Measurements from ENCODE around the gene STAMBPL1.
A peak's percentile ranks its signal among the peaks of the same experiment; 100 is the strongest.

Gene STAMBPL1

GRCh38 chr10:88916231-88916630 lies 36.2 kb downstream of the STAMBPL1 start:
- TF ChIP-seq CTCF (IDR thresholded peaks at IDR 0.05): no peak
- Histone ChIP-seq H3K27me3 (no peaks in the 10 kb centered on the region), H3K27ac (peak overlapping the region; percentile 45), H3K4me3 (ENCODE audit: low read depth in 1 of 2, low read length in 1 of 2) (no peak overlapping the region), H3K9me3 (no peaks in the 10 kb centered on the region), H3K36me3 (peaks cover 10% of the 10 kb centered on the region), H3K4me1 (ENCODE audit: control insufficient read depth in 1 of 2, insufficient read depth in 1 of 2, low read depth in 1 of 2, low read length in 1 of 2) (peaks cover 17 to 19% of the 10 kb centered on the region in 2 experiments)

- no peaks in the 10 kb centered on the region for H3K9me3 ChIP-seq
- H3K27ac ChIP-seq: no peak overlapping the region
- H3K27me3 ChIP-seq: no peaks in the 10 kb centered on the region
- H3K36me3 ChIP-seq: peaks cover 10% of the 10 kb centered on the region
- TF ChIP-seq CTCF (IDR thresholded peaks at IDR 0.05): no peak
- peaks cover 17 to 19% of the 10 kb centered on the region in 2 experiments for H3K4me1 ChIP-seq (ENCODE audit: control insufficient read depth in 1 of 2, insufficient read depth in 1 of 2, low read depth in 1 of 2, low read length in 1 of 2)
- no peak overlapping the region for H3K4me3 ChIP-seq (ENCODE audit: low read depth in 1 of 2, low read length in 1 of 2)
Measured at GRCh38 chr10:88916986-88917385, 36.9 kb downstream of the STAMBPL1 start.

- H3K9me3 ChIP-seq: no peaks in the 10 kb centered on the region
- TF ChIP-seq CTCF (IDR thresholded peaks at IDR 0.05): no peak
- H3K27me3 ChIP-seq: no peaks in the 10 kb centered on the region
- H3K36me3 ChIP-seq: peaks cover 5% of the 10 kb centered on the region
- peaks cover 17 to 19% of the 10 kb centered on the region in 2 experiments for H3K4me1 ChIP-seq (ENCODE audit: control insufficient read depth in 1 of 2, insufficient read depth in 1 of 2, low read depth in 1 of 2, low read length in 1 of 2)
- H3K27ac ChIP-seq: no peak overlapping the region
- no peak overlapping the region for H3K4me3 ChIP-seq (ENCODE audit: low read depth in 1 of 2, low read length in 1 of 2)
Measured at GRCh38 chr10:88918191-88918905, 38.3 kb downstream of the STAMBPL1 start.

- TF ChIP-seq CTCF (IDR thresholded peaks at IDR 0.05): no peak
- Histone ChIP-seq H3K36me3 (no peaks in the 10 kb centered on the region), H3K27ac (no peak overlapping the region), H3K4me3 (ENCODE audit: low read depth in 1 of 2, low read length in 1 of 2) (no peak overlapping the region), H3K27me3 (no peaks in the 10 kb centered on the region), H3K4me1 (ENCODE audit: control insufficient read depth in 1 of 2, insufficient read depth in 1 of 2, low read depth in 1 of 2, low read length in 1 of 2) (peaks cover 17 to 19% of the 10 kb centered on the region in 2 experiments), H3K9me3 (no peaks in the 10 kb centered on the region)
Measured at GRCh38 chr10:88919041-88919440, 39.0 kb downstream of the STAMBPL1 start.

- Histone ChIP-seq H3K9me3 (no peaks in the 10 kb centered on the region), H3K36me3 (no peaks in the 10 kb centered on the region), H3K27ac (no peak overlapping the region), H3K27me3 (no peaks in the 10 kb centered on the region), H3K4me1 (ENCODE audit: control insufficient read depth in 1 of 2, insufficient read depth in 1 of 2, low read depth in 1 of 2, low read length in 1 of 2) (peaks cover 11 to 14% of the 10 kb centered on the region in 2 experiments), H3K4me3 (ENCODE audit: low read depth in 1 of 2, low read length in 1 of 2) (no peak overlapping the region)
- no peak for TF ChIP-seq CTCF (IDR thresholded peaks at IDR 0.05)
Measured at GRCh38 chr10:88920198-88920597, 40.2 kb downstream of the STAMBPL1 start.

Data from neutrophil (primary cell).